ENCODE data around the gene HIGD2A. TPM values are rescaled to one million over a fixed set of nuclear protein-coding genes. Genes with fewer than 3 reads are reported as not detected.

Gene HIGD2A
- total RNA-seq, 6 donors from 2014 or later = 46.5 to 108 (median 93.6) TPM

DNA sequence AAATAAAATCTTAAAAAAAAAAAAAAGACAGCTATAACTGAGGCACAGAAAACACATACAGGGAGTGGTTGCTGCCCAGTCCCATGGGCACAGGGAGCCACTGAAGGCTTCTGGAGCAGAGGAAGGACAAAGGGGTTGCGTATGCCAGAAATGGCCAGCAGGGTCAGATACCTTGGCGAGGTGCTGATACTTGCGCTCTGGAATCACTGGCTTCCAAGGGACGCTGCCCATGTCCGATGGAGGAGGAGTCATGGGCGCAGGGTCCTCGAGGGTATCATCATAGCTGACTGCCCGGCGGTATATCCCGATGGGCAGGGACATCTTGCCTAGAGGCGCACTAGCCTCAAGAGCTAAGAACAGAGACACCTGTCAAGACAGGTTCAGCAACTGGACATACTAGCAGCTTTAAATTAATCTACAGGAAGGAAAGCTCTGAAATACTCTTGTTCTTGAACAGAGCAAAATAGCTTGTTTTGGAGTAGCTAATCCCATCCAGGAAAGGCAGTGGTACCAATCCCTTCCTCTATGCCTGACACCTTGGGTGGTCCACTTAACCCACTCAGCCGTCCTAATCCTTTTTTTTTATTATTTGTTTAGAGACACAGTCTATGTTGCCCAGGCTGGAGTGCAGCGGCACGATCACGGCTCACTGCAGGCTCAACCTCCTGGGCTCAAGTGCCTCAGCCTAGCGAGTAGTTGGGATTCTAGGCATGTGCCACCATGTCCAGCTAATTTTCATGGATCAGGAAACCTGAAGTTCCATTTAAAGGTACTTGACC is 33.0 kb upstream of the HIGD2A start:
- no peak for DNase-seq
- Histone ChIP-seq H3K4me3 (no peak overlapping the region), H3K27ac (no peak overlapping the region), H3K9me3 (no peaks in the 10 kb centered on the region), H3K36me3 (peaks cover 10 to 80% (median 36%) of the 10 kb centered on the region in 4 donors), H3K27me3 (no peaks in the 10 kb centered on the region), H3K4me1 (peaks cover 3 to 13% (median 9%) of the 10 kb centered on the region in 4 donors)
- TF ChIP-seq EP300 (IDR thresholded peaks at IDR 0.05) (no peak), POLR2AphosphoS5 (IDR thresholded peaks at IDR 0.05) (no peak), POLR2A (IDR thresholded peaks at IDR 0.05) (no peak)
- TF ChIP-seq, protein P1, sequence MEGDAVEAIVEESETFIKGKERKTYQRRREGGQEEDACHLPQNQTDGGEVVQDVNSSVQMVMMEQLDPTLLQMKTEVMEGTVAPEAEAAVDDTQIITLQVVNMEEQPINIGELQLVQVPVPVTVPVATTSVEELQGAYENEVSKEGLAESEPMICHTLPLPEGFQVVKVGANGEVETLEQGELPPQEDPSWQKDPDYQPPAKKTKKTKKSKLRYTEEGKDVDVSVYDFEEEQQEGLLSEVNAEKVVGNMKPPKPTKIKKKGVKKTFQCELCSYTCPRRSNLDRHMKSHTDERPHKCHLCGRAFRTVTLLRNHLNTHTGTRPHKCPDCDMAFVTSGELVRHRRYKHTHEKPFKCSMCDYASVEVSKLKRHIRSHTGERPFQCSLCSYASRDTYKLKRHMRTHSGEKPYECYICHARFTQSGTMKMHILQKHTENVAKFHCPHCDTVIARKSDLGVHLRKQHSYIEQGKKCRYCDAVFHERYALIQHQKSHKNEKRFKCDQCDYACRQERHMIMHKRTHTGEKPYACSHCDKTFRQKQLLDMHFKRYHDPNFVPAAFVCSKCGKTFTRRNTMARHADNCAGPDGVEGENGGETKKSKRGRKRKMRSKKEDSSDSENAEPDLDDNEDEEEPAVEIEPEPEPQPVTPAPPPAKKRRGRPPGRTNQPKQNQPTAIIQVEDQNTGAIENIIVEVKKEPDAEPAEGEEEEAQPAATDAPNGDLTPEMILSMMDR (IDR thresholded peaks at IDR 0.05) = no peak
- 89 to 90% methylated on average over 12 to 16 of the region's 16 CpGs for WGBS, 2 donors
- ATAC-seq (ENCODE audit: low FRiP score in 2 of 2) = no peak

DNA sequence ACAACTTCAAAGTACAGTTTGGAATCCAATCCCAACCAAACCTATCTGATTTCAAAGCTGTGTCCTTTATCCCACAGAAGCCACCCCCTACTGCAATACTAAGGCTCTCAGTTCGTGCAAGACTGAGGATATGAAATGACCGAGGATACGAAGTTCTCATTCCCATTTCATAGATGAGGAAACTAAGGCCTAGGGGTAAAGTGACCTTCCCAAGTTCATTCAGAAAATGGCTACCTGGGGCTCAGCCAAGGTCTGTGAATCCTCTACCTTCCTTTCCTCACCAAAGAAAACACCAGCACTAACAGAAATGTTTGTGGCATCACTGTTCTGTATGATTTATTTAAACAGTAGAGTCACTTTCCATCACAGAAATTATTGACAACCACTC is 32.4 kb upstream of the HIGD2A start:
- peaks cover 10 to 74% (median 33%) of the 10 kb centered on the region in 4 donors for H3K36me3 ChIP-seq
- 91% methylated on average over 3 of the region's 3 CpGs for WGBS, 2 donors

DNA sequence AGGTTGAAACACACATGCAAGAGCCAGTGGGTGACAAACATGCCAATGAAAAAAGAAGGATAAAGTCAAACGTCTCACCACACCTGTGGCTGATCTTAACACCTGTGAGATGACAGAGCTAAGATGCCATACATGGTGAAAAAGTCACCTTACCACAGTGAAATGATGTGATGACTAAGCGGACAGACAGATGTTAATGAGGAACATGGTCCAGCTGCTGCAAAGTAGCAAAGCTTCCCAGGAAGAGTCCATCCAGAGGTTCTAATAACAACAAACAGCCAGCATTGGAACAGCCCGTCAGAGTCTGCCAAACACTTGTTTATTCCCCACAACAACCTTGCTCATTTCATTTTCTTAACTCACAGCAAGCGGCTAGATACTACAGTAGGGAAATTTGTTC is 28.9 kb upstream of the HIGD2A start:
- WGBS, 2 donors = 64 to 73% methylated on average over 4 of the region's 4 CpGs
- H3K27ac ChIP-seq = no peak overlapping the region
- H3K4me3 ChIP-seq = no peak overlapping the region
- H3K9me3 ChIP-seq = no peaks in the 10 kb centered on the region
- peaks cover 0 to 39% (median 13%) of the 10 kb centered on the region in 4 donors for H3K36me3 ChIP-seq
- DNase-seq (no peak), ATAC-seq (ENCODE audit: low FRiP score in 2 of 2) (no peak)
- peaks cover 9 to 27% (median 14%) of the 10 kb centered on the region in 4 donors for H3K4me1 ChIP-seq
- no peaks in the 10 kb centered on the region for H3K27me3 ChIP-seq
- no peak for TF ChIP-seq POLR2A (IDR thresholded peaks at IDR 0.05)
- TF ChIP-seq, protein P1 (IDR thresholded peaks at IDR 0.05) = no peak
- TF ChIP-seq EP300 (IDR thresholded peaks at IDR 0.05) = no peak
- TF ChIP-seq POLR2AphosphoS5 (IDR thresholded peaks at IDR 0.05) = no peak

More for the DNA sequence above, 32.4 kb upstream of the HIGD2A start:
- H3K27ac ChIP-seq = no peak overlapping the region
- H3K4me1 ChIP-seq = peaks cover 3 to 19% (median 12%) of the 10 kb centered on the region in 4 donors
- no peak for ATAC-seq (ENCODE audit: low FRiP score in 2 of 2)
- no peak for TF ChIP-seq POLR2AphosphoS5 (IDR thresholded peaks at IDR 0.05)
- TF ChIP-seq, protein P1 (IDR thresholded peaks at IDR 0.05) = no peak
- no peak for TF ChIP-seq EP300 (IDR thresholded peaks at IDR 0.05)
- no peak for TF ChIP-seq POLR2A (IDR thresholded peaks at IDR 0.05)
- no peaks in the 10 kb centered on the region for H3K27me3 ChIP-seq
- no peak overlapping the region for H3K4me3 ChIP-seq
- no peaks in the 10 kb centered on the region for H3K9me3 ChIP-seq
- no peak for DNase-seq

DNA sequence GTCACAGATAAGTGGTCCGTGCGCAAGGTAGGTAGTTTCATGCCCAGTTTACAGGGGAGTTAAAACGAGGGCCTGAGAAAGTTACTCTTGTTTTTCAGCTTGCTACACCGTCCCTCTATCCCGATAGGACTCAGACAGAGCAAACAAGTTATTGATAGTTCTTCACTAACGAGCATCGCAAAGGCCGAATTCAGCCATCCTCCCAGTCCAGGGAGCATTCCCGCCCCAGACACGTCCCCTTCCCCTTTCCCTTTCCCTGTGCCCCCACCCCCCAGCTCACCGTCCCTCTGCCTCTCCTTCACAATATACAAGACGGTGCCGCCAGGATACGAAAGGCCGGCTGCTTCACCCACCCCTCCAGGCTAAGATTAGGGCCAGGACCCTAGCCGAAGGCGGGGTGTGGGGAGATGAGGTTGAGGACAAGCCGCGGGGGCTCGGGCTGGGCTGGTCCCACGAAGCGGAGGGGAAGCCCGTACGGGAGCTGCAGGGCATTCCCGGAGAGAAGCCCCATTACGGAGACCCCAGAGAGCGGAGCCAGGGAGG is 27.6 kb upstream of the HIGD2A start:
- TF ChIP-seq POLR2AphosphoS5 (IDR thresholded peaks at IDR 0.05) = no peak
- TF ChIP-seq EP300 (IDR thresholded peaks at IDR 0.05) = no peak
- TF ChIP-seq POLR2A (IDR thresholded peaks at IDR 0.05) = no peak
- TF ChIP-seq, protein P1 (IDR thresholded peaks at IDR 0.05) = no peak
- Histone ChIP-seq H3K9me3 (no peaks in the 10 kb centered on the region), H3K36me3 (peaks cover 0 to 30% (median 11%) of the 10 kb centered on the region in 4 donors), H3K27ac (peak overlapping the region; percentile 62 to 90 (median 85)), H3K27me3 (peaks cover 0 to 6% (median 0%) of the 10 kb centered on the region in 4 donors), H3K4me1 (peaks cover 16 to 40% (median 22%) of the 10 kb centered on the region in 4 donors), H3K4me3 (peak overlapping the region; percentile 85 to 98 (median 96))
- ATAC-seq (ENCODE audit: low FRiP score in 2 of 2) (no peak), DNase-seq (peak in 1 of 2 donors; percentile 30)
- WGBS, 2 donors = 4% methylated on average over 18 to 22 of the region's 27 CpGs
